Skeletal muscle cell (primary cell): Measurements from ENCODE around the gene NIN.

Experiments used
- DNase-seq: peaks from one replicate; pipeline ENCODE4 v3.0.0-alpha.2; 2010; ENCODE audit warnings: low read depth
- H3K4me3 ChIP-seq: 2 replicates; pipeline ENCODE4 v1.5.1; 2011; ENCODE audit warnings: low read depth, mild to moderate bottlenecking, control low read depth, low read length, moderate library complexity

Gene NIN

GRCh38 chr14:50830932-50831725 is at the start of gene NIN:
TSS of gene NIN (minus strand) at chr14:50831162. CDS start at chr14:50822056, 9,106 bp downstream.
- DNase-seq: peak; percentile 43

GRCh38 chr14:50875359-50876070 is 44.6 kb upstream of the NIN start:
- DNase-seq: no peak

More at GRCh38 chr14:50830932-50831725, at the start of gene NIN:
- H3K4me3 ChIP-seq: peak within 1 kb of the TSS; percentile 81

GRCh38 chr14:50874757-50875156 is 43.8 kb upstream of the NIN start:
- no peak overlapping the region for H3K4me3 ChIP-seq
- DNase-seq: no peak

More at GRCh38 chr14:50875359-50876070, 44.6 kb upstream of the NIN start:
- no peak overlapping the region for H3K4me3 ChIP-seq

- DNase-seq: no peak
- H3K4me3 ChIP-seq: peak within 1 kb of the TSS; percentile 33
Measured at GRCh38 chr14:50871914-50872732, 41.2 kb upstream of the NIN start, which contains the start of gene ABHD12B. TSS of gene ABHD12B (plus strand) at chr14:50872053. CDS start at chr14:50872175, 122 bp downstream.

- DNase-seq: no peak
- no peak overlapping the region for H3K4me3 ChIP-seq
Measured at GRCh38 chr14:50871228-50871627, 40.3 kb upstream of the NIN start.

GRCh38 chr14:50865391-50866076 is 34.6 kb upstream of the NIN start:
- no peak for DNase-seq
- no peak overlapping the region for H3K4me3 ChIP-seq

- DNase-seq: no peak
- no peak overlapping the region for H3K4me3 ChIP-seq
Measured at GRCh38 chr14:50864946-50865345, 34.0 kb upstream of the NIN start.

- DNase-seq: no peak
Measured at GRCh38 chr14:50864237-50864636, 33.3 kb upstream of the NIN start.

GRCh38 chr14:50862036-50862570 is 31.1 kb upstream of the NIN start:
- DNase-seq: peak; percentile 33
- no peak overlapping the region for H3K4me3 ChIP-seq

More at GRCh38 chr14:50864237-50864636, 33.3 kb upstream of the NIN start:
- H3K4me3 ChIP-seq: no peak overlapping the region

GRCh38 chr14:50860478-50861086 is 29.6 kb upstream of the NIN start:
- peak overlapping the region; percentile 45 for H3K4me3 ChIP-seq

GRCh38 chr14:50859296-50859624 is 28.3 kb upstream of the NIN start:
- peak overlapping the region; percentile 45 for H3K4me3 ChIP-seq
- no peak for DNase-seq

More at GRCh38 chr14:50860478-50861086, 29.6 kb upstream of the NIN start:
- no peak for DNase-seq

GRCh38 chr14:50856660-50857059 is 25.7 kb upstream of the NIN start:
- no peak for DNase-seq

GRCh38 chr14:50855558-50855957 is 24.6 kb upstream of the NIN start:
- H3K4me3 ChIP-seq: no peak overlapping the region
- no peak for DNase-seq

More at GRCh38 chr14:50856660-50857059, 25.7 kb upstream of the NIN start:
- no peak overlapping the region for H3K4me3 ChIP-seq

GRCh38 chr14:50854521-50854920 is 23.6 kb upstream of the NIN start:
- H3K4me3 ChIP-seq: no peak overlapping the region
- no peak for DNase-seq

- no peak for DNase-seq
- H3K4me3 ChIP-seq: no peak overlapping the region
Measured at GRCh38 chr14:50853891-50854290, 22.9 kb upstream of the NIN start.

- H3K4me3 ChIP-seq: no peak overlapping the region
- peak; percentile 69 for DNase-seq
Measured at GRCh38 chr14:50846226-50846880, 15.4 kb upstream of the NIN start.

GRCh38 chr14:50845166-50845565 is 14.2 kb upstream of the NIN start:
- no peak overlapping the region for H3K4me3 ChIP-seq
- no peak for DNase-seq

GRCh38 chr14:50844391-50844790 is 13.4 kb upstream of the NIN start:
- H3K4me3 ChIP-seq: no peak overlapping the region
- no peak for DNase-seq
